GM18519 (cell line): ENCODE measurements around the gene OVOL2.

Experiments used
- ATAC-seq: cut with Tn5 transposase; IDR thresholded peaks from one replicate; pipeline ENCODE4 v1.9.1; 2021; ENCODE audit warnings: mild to moderate bottlenecking, moderate library complexity; ENCODE audit not compliant: unreplicated experiment, low FRiP score

OVOL2 gene

DNA sequence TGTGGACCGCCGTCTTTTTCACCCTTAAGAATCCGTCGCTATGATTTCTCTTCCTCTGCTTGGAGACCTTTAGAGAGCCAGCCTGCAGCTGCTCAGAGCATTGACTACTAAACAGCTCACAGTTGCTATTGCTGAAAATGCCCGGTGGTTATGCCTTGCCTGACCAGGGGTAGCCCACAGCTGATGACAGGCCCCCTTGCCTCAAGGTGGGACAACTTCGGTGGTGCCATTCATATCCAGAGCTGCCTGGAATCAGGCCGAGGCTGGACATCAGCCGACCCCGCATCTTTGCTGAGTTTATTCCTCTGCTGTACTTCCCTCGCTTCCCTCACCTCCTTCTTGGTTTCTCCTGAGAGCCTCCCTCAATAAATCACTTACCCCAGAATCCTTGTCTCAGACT is 39.6 kb downstream of the OVOL2 start:
- no peak for ATAC-seq

DNA sequence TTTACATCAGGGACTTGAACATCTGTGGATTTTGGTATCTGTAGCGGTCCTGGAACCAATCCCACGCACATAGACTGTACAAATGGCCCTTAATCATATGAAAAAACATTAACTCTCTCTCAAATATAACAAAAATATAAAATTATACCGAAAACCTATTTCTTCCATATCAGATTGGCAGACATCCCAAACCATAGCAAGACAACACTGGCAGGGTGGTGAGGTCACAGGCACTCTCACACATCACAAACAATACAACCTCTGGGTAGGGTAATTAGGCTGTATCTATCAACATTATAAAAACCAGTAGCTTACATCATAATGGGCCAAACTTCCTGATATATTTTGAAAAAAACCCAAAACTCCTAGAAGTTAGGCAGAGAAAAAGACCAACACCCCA is 40.9 kb downstream of the OVOL2 start:
- ATAC-seq: no peak

DNA sequence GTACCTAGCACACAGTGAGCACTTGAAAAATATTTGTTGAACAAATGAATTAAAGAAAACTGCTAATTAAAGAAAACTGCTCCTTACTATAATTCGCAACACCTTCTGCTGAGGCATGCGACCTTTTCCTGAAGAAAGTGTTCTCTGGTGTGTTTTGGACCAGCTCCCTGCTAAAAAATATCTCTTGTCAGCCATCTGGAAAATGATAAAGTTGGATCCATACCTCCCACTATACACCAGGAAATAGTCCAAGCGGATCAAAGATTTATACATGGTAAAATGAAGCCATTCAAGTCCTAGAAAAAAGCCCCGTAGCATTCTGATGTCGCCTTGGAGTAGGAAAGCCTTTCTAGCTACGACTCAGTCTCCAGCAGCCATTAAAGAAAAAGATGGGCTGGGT is 43.3 kb downstream of the OVOL2 start:
- ATAC-seq: no peak

DNA sequence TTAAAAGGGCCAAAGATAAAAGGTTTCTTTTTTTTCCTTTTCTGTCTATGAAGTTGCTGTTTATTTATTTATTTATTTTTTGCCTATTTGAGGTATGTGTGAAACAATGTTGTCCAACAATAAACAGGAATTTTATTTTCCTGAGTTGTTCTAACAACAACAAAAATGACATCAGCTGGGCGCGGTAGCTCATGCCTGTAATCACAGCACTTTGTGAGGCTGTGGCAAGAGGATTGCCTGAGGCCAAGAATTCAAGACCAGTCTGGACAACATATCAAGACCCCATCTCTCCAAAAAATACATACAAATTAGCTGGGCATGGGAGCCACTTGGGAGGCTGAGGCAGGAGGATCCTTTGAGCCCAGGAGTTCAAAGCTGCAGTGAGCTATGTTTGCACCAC is 44.8 kb downstream of the OVOL2 start:
- ATAC-seq: no peak

DNA sequence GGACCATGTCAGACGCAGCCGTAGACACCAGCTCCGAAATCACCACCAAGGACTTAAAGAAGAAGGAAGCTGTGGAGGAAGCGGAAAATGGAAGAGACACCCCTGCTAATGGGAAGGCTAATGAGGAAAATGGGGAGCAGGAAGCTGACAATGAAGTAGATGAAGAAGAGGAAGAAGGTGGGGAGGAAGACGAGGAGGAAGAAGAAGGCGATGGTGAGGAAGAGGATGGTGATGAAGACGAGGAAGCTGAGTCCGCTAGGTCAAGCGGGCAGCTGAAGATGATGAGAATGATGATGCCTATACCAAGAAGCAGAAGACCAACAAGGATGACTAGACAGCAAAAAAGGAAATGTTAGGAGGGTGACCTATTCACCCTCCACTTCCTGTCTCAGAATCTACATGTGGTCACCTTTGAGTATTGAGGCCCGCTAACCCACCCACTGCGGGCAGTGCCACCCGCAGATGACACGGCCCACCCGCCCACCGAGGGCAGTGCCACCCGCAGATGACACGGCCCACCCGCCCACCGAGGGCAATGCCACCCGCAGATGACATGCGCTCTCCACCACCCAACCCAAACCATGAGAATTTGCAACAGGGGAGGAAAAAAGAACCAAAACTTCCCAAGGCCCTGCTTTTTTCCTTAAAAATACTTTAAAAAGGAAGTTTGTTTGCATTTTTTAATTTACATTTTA is 45.6 kb downstream of the OVOL2 start:
- no peak for ATAC-seq

DNA sequence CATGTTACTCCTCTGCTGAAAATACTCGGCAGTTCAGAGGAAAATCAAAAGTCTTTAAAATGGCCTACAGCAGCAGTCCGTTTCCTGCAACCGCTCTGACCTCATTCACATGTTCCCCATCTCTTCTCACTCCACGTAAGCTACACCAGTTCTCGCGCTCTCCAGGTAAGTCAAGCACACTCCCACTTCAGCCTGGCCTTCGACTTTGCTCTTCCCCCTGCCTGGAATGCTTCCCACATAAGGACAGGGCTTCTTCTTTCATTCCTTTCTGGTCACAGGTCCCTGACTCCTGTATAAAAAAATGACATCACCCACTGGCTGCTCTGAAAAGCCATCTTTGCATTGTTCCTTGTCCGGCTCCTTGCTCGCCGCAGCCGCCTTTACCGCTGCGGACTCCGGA is 46.2 kb downstream of the OVOL2 start:
- no peak for ATAC-seq

DNA sequence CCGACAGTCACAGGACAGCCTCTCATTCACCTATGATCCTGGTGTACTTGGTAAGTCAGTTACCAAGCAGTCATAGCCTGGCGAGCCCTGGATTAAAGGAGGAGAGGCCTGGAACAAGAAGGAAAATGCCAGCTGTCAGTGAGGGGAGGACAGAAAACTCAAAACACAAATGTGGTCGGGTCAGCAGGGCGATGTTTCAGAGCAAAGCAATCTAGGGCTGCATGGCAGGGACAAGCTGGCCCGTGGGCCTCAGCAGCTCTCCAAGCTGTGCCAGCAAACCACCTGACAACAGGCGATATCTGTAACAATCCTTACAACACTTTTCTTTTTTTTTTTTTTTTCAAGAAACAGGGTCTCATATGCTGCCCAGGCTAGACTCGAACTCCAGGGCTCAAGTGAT is 48.6 kb downstream of the OVOL2 start:
- no peak for ATAC-seq

DNA sequence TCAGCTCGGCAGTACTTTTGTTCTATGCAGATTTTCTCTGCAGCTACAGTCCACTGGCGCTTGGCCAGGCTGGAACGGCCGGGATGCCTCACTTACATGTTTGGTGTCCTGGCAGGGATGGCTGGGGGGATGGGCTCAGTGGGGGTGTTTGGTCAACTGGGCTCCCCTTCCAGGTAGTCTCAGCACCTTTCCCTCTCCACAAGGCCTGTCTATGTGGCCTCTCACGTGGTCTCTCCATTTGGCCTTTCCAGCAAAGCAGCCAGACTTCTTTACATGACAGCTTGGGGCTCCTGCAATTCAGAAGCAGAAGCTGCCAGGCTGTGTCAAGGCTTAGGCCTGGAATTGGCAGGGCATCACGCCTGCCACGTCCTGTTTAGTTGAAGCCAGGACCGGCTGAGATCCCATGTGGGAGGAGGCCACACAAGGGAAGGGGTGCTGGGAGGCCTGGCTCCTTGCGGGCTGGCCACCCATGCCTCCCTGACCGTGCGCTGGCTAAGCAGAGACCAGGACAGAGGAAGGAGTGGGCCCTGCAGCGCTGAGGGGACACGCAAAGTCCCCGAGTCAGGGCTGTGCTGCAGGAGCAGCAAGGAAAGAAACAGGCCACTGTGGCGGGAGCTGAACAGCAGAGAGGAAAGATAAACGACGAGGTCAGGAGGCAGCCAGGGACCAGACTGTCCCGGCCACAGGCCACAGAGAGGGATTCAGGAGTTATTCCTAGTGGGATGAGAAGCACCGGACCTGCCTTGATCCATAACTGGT is 50.0 kb downstream of the OVOL2 start:
- ATAC-seq: no peak

DNA sequence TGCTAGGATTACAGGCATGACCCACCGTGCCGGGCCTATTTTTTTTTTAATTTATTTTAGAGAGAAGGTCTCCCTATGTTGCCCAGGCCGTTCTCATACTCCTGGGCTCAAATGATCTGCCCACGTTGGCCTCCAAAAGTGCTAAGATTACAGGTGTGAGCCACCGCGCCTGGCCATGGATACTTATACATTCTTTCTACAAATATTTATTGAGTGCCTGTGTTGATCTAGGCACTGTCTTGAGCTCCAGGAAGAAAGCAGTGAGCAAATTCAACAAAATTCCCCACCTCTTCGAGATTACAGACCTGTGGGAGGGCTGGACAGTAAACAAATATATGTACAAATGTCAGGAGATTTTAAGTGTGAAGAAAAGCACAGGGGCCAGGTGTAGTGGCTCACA is 51.0 kb downstream of the OVOL2 start:
- no peak for ATAC-seq

DNA sequence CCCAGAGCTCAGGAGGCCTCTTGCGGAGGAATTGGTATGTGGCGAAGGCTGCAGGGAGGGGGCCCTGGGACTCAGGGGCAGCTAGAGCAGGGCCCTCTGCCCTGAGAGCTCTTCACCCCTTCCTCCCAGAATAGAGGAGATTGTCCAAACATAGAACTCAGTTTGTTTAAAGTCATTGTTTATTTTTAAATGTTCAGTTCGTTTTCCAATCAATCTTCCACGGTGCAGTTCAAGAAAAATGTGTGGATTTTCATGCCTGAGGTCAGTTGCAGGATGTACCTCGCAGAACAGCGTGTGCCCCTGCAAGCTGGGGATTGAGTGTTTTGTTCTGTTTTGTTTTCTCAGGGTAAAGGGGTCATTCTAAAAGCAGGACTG is 51.7 kb downstream of the OVOL2 start:
- ATAC-seq: no peak

DNA sequence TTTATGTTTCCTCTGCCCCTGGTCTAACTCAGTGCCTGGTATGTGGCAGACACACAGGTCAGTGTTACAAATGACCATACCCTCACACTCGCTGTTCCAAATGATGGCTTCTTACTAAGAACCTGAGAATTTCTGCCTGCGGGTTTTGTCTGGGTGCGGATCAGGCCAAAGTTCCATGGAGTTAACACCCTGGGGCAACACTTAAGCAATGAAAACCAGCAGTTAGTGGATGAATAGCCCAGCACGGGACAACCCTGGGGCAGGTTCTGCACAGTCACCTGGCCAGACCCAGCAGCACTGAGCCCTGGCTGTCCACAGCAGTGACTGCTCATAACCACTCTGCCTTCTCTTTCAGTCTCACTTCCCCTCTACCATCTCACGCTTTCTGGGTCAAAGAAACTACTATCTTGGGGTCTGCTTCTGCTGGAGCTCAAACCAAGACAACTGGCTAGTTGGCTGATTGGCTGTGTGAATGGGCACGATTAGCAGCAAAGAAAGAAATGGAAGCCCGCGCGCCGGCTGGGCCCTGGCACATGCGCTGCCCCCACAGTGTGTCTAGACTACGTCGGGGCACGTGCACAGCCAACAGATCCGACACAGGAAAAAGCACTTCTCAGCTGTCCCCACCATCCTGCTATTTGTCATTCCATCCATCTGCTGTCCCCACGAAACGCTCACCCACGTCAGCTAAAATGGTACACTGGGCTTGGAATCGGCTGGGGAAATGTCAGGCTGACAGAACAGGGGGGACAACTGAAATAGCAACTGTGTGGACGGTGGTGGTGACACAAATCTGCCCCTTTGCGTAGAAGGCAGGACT is 52.3 kb downstream of the OVOL2 start:
- peak; percentile 96 for ATAC-seq

DNA sequence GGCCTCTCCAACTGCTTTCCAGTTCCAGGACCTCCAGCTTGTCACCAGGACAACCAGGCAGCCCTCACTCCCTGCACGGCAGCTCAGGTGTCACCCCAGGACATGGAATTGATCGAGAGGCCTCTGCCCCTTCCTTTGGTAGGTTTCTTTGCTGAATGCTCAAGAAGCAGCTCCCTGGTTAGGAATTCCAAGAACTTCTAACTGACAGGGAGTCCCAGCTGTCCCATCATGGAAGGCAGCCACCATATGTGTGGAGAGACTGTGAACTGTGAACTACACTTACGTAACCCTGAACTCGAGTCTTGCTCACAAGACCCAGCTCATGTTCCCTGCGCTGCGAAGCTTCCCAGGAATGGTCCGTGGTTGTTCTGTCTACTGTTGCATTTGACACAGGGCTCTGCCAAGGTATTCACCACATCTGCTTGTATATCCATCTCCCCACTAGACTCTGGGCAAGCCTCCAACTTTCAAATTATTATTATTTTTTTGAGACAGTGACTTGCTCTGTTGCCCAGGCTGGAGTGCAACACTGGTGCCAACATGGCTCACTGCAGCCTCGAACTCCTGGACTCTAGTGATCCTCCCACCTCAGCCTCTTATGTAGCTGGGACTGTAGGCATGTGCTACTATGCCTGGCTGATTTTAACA is 53.2 kb downstream of the OVOL2 start:
- no peak for ATAC-seq

DNA sequence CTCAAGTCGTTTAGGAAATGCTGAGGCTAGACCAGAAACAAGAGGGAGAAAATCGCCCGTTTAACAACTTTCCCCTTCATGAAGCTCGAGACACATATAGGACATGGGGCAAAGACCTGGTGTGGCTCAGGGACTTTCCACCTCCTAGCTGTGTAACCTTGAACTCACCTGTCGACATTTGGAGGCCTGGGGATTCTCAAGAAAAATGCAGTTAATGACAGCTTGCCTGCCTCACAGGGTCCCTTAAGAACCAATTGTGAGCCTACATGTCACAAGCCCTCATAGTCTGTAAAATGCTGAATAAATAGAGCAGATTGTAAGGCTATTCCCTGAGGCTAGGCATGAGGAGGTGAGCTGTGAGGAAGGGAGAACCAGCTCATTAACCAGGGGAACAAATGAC is 53.8 kb downstream of the OVOL2 start:
- ATAC-seq: peak; percentile 35

DNA sequence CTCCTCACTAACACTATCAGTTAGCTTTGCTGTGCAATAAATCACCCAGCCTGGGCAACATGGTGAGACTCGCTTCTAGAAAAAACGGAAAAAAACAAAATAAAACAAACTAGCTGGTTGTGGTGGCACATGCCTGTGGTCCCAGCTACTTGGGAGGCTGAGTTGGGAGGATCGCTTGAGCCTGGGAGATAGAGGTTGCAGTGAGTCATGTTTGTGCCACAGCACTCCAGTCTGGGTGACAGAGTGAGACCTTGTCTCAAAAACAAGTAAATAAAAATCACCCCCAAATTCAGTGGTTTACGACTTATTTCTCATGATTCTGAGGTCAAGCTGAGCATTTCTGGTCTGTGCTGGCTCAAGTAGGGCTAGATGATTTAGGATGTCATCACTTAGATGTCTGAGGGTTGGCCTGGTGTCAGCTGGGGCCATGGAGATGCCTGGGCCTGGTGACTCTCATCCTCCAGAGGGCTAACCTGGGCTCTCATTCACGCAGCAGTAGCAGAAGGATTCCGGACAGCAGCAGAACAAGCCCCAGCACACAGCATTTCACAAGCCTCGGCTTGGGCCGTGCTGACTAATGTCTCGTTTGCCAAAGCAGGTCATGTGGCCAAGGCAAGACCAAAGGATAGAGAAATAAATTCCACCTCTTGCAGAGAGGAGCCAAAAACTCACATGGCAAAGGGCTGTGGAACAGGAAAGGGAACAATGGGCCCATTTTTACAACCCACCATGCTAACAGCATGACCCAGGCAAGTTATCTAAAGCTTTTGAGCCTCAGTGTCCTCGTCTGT is 56.4 kb downstream of the OVOL2 start:
- no peak for ATAC-seq

DNA sequence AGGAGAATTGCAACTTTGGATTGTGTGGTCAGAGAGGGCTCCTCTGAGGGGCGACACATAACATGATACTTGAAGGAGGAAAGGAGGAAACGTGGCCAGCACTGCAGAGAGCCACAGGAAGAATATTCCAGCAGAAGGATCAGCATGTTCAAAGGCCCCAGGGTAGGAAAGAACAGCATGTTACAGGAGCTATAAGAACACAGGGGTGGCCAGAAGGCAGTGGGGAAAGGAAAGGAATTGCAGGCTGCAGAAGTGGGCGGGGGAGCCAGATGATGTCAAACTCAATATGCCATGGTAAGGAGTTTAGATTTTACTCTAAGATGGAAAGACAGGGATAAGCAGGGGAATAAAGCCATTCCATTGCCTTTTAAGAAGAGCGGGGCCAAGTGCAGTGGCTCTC is 58.1 kb downstream of the OVOL2 start:
- ATAC-seq: no peak

DNA sequence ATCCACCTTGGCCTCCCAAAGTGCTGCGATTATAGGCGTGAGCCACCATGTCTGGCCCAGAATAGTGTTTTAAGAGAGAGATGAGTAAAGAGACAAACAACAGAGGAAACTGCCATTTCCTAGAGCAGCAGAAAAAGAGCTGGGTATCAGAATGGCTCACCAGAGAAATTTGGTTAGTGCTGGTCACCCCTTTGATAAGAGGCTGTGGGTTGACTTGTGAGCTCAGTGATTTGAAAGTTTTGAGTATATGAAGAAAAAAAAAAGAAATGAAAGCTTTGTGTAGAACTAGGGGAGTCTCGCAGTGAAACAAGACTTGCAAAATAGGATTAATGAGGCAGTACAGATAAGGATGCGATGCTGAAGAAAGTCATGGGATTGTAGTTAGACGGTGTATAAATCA is 59.3 kb downstream of the OVOL2 start:
- ATAC-seq: no peak

DNA sequence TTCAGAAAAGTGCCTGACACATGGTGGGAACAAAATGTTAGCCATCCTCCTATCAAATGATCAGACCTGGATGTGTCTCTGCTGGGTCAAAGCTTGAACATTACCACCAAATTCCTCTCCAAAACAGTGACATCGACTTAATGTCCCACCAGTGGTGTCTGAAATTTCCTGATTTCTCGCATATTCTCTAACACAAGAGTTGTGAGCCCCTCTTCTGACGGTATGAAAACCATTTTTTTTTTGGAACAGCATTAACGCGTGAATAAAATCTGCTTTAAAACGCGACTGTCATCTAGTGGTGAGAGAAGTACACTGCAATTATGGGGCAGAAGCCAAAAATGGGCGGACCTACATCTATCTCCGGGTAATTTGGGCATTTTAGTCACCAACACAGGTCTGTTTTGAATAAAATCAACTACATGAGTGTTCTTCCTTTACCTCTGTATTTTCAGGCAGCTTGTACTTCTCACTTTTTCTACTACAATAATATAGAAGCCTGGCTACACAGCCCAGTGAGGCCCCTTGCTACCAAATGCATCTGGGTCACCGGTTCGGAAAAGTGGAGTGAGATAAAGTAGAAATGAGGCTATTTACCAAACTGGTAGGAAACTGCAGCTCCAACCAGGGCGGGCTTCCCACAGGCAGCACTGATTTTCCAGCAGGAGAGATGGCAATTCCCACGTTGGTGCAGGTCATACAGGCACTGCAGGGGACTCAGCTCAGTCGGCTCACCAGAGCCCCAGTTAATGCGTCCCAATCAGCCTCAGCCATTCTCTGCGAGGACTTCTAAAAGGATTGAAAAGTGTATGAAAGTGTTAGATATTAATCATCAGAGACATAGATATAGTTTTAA is 61.5 kb downstream of the OVOL2 start:
- no peak for ATAC-seq

DNA sequence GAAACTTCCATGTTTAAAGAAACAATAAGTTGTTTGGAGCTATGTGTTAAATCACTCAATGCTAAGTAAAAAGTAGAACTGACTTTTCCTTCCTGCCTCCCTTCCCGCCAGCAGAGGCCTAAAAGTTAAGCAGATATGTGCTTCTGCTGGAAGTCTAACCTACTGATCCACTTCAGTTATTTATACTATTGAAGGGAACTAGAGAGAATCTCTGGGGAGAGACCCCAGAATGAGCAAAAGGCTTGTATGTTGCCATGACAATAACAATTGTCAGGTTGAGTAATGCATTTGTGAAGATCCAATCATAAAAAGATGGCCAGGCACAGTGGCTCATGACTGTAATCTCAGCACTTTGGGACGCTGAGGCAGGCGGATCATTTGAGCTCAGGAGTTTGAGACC is 64.2 kb downstream of the OVOL2 start:
- ATAC-seq: no peak

DNA sequence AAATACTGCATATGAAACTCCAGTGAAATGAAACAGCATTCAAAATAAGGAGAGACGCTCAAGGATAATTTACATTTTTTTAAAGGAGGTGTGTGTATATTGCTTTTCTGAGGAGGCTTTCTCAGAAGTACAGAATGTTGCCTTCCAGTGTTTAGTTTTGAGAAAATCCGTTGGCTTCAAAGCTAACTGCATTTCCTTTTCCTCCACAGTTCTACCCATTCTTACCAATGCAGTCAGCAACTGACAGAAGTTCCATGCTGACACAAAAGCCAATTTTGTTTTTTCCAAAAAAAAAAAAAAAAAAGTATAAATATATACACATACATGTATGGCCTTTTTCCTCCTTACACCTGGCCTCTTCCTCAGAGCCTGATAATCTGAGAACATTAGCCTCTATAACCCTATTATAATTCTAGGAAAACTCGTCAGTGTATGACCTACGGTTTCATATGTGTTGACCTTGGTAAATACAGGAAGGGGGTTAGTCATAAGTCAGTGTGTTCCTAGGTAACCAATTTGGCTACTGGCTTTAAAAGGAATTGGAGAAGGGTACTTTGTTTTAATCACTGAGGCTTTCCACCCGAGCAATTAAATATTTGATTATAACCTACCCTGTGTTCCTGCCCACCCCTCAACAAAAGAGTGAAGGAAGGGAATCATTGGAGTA is 64.7 kb downstream of the OVOL2 start:
- ATAC-seq: no peak
